Neutrophil (primary cell): ENCODE measurements around the gene JMJD8.

Source experiments
- H3K27ac ChIP-seq: fragments of 200-600 bp; sonication (generic); 2 replicates; pipeline ENCODE4 v1.5.1; 2016; ENCODE audit warnings: mild to moderate bottlenecking, moderate library complexity
- H3K27me3 ChIP-seq: fragments of 200-600 bp; sonication (generic); 2 replicates; pipeline ENCODE4 v1.6.0; 2016; ENCODE audit warnings: mild to moderate bottlenecking
- H3K36me3 ChIP-seq: fragments of 200-600 bp; sonication (generic); 2 replicates; pipeline ENCODE4 v1.5.1; 2017
- H3K4me1 ChIP-seq, 2 experiments: fragments of 200-600 bp in 1 of 2; sonication (generic) in 1 of 2; 1 replicate in 1 of 2; 2 replicates in 1 of 2; pipeline versions ENCODE4 v1.5.1 to v1.6.1; 2013 to 2016; ENCODE audit warnings: low read depth in 1 of 2, low read length in 1 of 2, mild to moderate bottlenecking in 1 of 2, moderate library complexity in 1 of 2; ENCODE audit not compliant: control insufficient read depth in 1 of 2, insufficient read depth in 1 of 2
- H3K4me3 ChIP-seq, 2 experiments: fragments of 200-600 bp in 1 of 2; sonication (generic) in 1 of 2; 1 replicate in 1 of 2; 2 replicates in 1 of 2; pipeline ENCODE4 v1.5.1; 2013 to 2016; ENCODE audit warnings: low read depth in 1 of 2, low read length in 1 of 2, mild to moderate bottlenecking in 1 of 2, moderate library complexity in 1 of 2
- H3K9me3 ChIP-seq: fragments of 200-600 bp; sonication (generic); 2 replicates; pipeline ENCODE4 v1.5.1; 2016
- CTCF ChIP-seq: fragments of 200-600 bp; sonication (generic); IDR thresholded peaks from 2 replicates; pipeline ENCODE4 v1.5.1; 2016; ENCODE audit warnings: antibody characterized with exemption

JMJD8 gene

GRCh38 chr16:681746-682427 is 2.2 kb downstream of the JMJD8 start:
- Histone ChIP-seq H3K27me3 (peaks cover 15% of the 10 kb centered on the region), H3K36me3 (peaks cover 19% of the 10 kb centered on the region), H3K9me3 (no peaks in the 10 kb centered on the region), H3K27ac (no peak overlapping the region), H3K4me3 (peak overlapping the region in 1 of 2 experiments; percentile 2), H3K4me1 (peaks cover 39 to 63% of the 10 kb centered on the region in 2 experiments)
- TF ChIP-seq CTCF, result no peak

GRCh38 chr16:680967-681745 is 3.0 kb downstream of the JMJD8 start:
- peak overlapping the region; percentile 86 for H3K27ac ChIP-seq
- no peak for TF ChIP-seq CTCF
- peaks cover 22% of the 10 kb centered on the region for H3K27me3 ChIP-seq
- H3K36me3 ChIP-seq, result peaks cover 14% of the 10 kb centered on the region
- no peaks in the 10 kb centered on the region for H3K9me3 ChIP-seq
- peaks cover 43 to 70% of the 10 kb centered on the region in 2 experiments for H3K4me1 ChIP-seq
- H3K4me3 ChIP-seq, result peak overlapping the region; percentile 83 to 91

GRCh38 chr16:680625-680945 is 3.5 kb downstream of the JMJD8 start:
- Histone ChIP-seq H3K27me3 (peaks cover 28% of the 10 kb centered on the region), H3K4me3 (peak overlapping the region; percentile 83 to 91), H3K27ac (peak overlapping the region; percentile 86), H3K36me3 (peaks cover 14% of the 10 kb centered on the region), H3K9me3 (no peaks in the 10 kb centered on the region), H3K4me1 (peaks cover 43 to 69% of the 10 kb centered on the region in 2 experiments)
- TF ChIP-seq CTCF, result no peak

- peaks cover 34% of the 10 kb centered on the region for H3K27me3 ChIP-seq
- peaks cover 43 to 74% of the 10 kb centered on the region in 2 experiments for H3K4me1 ChIP-seq
- peak within 1 kb of the TSS; percentile 86 for H3K27ac ChIP-seq
- no peaks in the 10 kb centered on the region for H3K9me3 ChIP-seq
- peaks cover 14% of the 10 kb centered on the region for H3K36me3 ChIP-seq
- H3K4me3 ChIP-seq, result peak within 1 kb of the TSS; percentile 83 to 91
- TF ChIP-seq CTCF, result no peak
Measured at GRCh38 chr16:679814-680624, 4.1 kb downstream of the JMJD8 start, which contains the start of gene STUB1. Gene STUB1 (plus strand): TSS chr16:680410. CDS start chr16:680526, 116 bp downstream.
